Smooth muscle cell (in vitro differentiated cells): Measurements from ENCODE around the gene CIDEB. TPM values are rescaled to one million over a fixed set of nuclear protein-coding genes. Genes with fewer than 3 reads are reported as not detected.

Experiments
- DNase-seq: peaks from one replicate; lab custom pipeline; 2025; ENCODE audit not compliant: unreplicated experiment; lab: John Stamatoyannopoulos, UW
- H2AFZ ChIP-seq: fragments of 200-600 bp; sonication (generic); 2 replicates; pipeline ENCODE4 v1.6.0; 2016; ENCODE audit warnings: antibody characterized with exemption, low read depth, mild to moderate bottlenecking
- H3F3A ChIP-seq: fragments of 200-600 bp; sonication (generic); 2 replicates; pipeline ENCODE4 v1.6.0; 2017; ENCODE audit warnings: antibody characterized with exemption, low read depth
- H3K27ac ChIP-seq: fragments of 200-600 bp; sonication (generic); 2 replicates; pipeline ENCODE4 v1.5.1; 2016; ENCODE audit warnings: low read depth, mild to moderate bottlenecking
- H3K27me3 ChIP-seq: fragments of 200-600 bp; sonication (generic); 2 replicates; pipeline ENCODE4 v1.6.1; 2016; ENCODE audit warnings: low read depth, mild to moderate bottlenecking
- H3K36me3 ChIP-seq: fragments of 200-600 bp; sonication (generic); 2 replicates; pipeline ENCODE4 v1.5.1; 2016; ENCODE audit warnings: low read depth
- H3K4me1 ChIP-seq: fragments of 200-600 bp; sonication (generic); 2 replicates; pipeline ENCODE4 v1.5.1; 2016; ENCODE audit warnings: low read depth
- H3K4me2 ChIP-seq: fragments of 200-600 bp; sonication (generic); 2 replicates; pipeline ENCODE4 v1.6.0; 2016; ENCODE audit warnings: mild to moderate bottlenecking
- H3K4me3 ChIP-seq: fragments of 200-600 bp; sonication (generic); 2 replicates; pipeline ENCODE4 v1.5.1; 2016; ENCODE audit warnings: mild to moderate bottlenecking
- H3K79me2 ChIP-seq: fragments of 200-600 bp; sonication (generic); 2 replicates; pipeline ENCODE4 v1.6.0; 2016; ENCODE audit warnings: low read depth, mild to moderate bottlenecking
- H3K9ac ChIP-seq: fragments of 200-600 bp; sonication (generic); 2 replicates; pipeline ENCODE4 v1.6.0; 2016; ENCODE audit warnings: low read depth
- H3K9me3 ChIP-seq: fragments of 200-600 bp; sonication (generic); replicated peaks from 2 replicates; pipeline ENCODE4 v1.5.1; 2016; ENCODE audit warnings: low read depth
- H4K20me1 ChIP-seq: fragments of 200-600 bp; sonication (generic); 2 replicates; pipeline ENCODE4 v1.6.0; 2016; ENCODE audit warnings: low read depth
- CTCF ChIP-seq: fragments of 200-600 bp; sonication (generic); IDR thresholded peaks from 2 replicates; pipeline ENCODE4 v1.5.1; 2017; ENCODE audit warnings: borderline replicate concordance, mild to moderate bottlenecking, antibody characterized with exemption; ENCODE audit not compliant: insufficient read depth, poor library complexity, severe bottlenecking
- WGBS: methylation state at CpG from one replicate; pipeline ENCODE4 v1.1.7; 2016; ENCODE audit warnings: low lambda C conversion rate; 5-methylcytosine and 5-hydroxymethylcytosine counted together
- polyA plus RNA-seq: library from polyadenylated mRNA; unstranded; fragments of >200 nt; fragmentation: Nextera tagmentation; extraction: Ambion mirVana; gene quantifications from 2 replicates; pipeline ENCODE4 v1.2.1, GENCODE V29; 2016
- total RNA-seq: library from RNA; depleted of rRNA; stranded (reverse); fragments of >200 nt; gene quantifications from 2 replicates; pipeline ENCODE4 v1.2.3, GENCODE V29; 2014

CIDEB gene
- total and polyA plus RNA-seq, 2 experiments from 2014 or later = not detected

DNA sequence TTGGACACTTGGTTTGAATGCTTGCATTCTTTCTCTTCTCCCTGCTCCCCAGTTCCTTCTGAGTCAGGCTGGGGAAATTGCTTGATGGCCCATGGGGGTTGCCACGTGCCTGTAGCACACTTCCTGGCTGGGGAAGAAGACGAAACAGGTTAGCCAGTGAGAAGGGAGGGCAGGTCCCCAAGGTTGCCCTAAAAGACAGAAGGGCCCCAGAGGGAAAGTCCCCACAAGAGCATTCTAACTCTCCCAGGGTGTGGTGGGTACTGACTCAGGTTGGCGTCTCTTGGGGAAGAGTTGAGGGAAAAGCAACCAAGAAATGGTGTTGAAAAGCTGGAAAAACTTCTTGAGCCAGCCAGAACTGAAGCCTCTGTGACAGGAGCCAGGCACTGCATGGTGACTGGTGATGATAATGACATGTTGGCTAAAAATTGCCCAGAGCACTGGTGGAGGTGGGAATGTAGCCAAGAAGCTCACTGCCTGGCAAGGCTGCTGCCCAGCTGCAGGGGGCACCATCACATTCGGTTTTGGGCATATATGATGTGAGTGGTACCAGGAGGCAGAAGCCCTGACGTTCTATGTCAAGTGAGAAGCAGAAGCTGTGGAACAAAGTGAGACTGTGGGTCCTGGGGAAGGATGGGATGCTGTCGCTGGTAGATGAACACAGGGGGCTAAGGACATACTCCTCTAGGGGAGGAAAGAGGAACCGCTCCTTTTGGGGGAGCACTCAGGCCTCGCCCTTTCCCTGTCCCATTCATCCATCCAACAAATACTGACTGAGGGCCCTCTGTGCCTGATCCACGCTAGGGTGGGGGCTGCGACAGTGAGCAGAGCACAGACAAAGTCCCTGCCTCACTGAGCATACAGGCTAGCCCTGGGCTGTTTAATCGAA, 28.2 kb downstream of the CIDEB start:
- WGBS = 85% methylated on average over 11 of the region's 11 CpGs
- Histone ChIP-seq H3K4me2 (no peak overlapping the region), H3K9ac (no peak overlapping the region), H2AFZ (no peak overlapping the region), H4K20me1 (no peaks in the 10 kb centered on the region), H3K36me3 (no peaks in the 10 kb centered on the region), H3K27me3 (no peaks in the 10 kb centered on the region), H3K4me1 (no peaks in the 10 kb centered on the region), H3K9me3 (no peaks in the 10 kb centered on the region), H3F3A (no peaks in the 10 kb centered on the region), H3K4me3 (no peak overlapping the region), H3K79me2 (no peaks in the 10 kb centered on the region), H3K27ac (no peak overlapping the region)
- DNase-seq = no peak
- no peak for TF ChIP-seq CTCF

GRCh38 chr14:24278424-24278823, 29.4 kb downstream of the CIDEB start:
- 95% methylated on average over 5 of the region's 5 CpGs for WGBS
- DNase-seq = no peak

GRCh38 chr14:24277606-24278321, 30.0 kb downstream of the CIDEB start:
- H4K20me1 ChIP-seq = no peaks in the 10 kb centered on the region
- no peak overlapping the region for H3K4me3 ChIP-seq
- H3K27ac ChIP-seq = no peak overlapping the region
- no peak overlapping the region for H3K4me2 ChIP-seq
- H3F3A ChIP-seq = no peaks in the 10 kb centered on the region
- WGBS = 92% methylated on average over 11 of the region's 11 CpGs
- H3K9me3 ChIP-seq = no peaks in the 10 kb centered on the region
- no peaks in the 10 kb centered on the region for H3K4me1 ChIP-seq
- TF ChIP-seq CTCF = no peak
- no peaks in the 10 kb centered on the region for H3K36me3 ChIP-seq
- no peaks in the 10 kb centered on the region for H3K27me3 ChIP-seq
- no peak overlapping the region for H3K9ac ChIP-seq
- no peak overlapping the region for H2AFZ ChIP-seq
- H3K79me2 ChIP-seq = no peaks in the 10 kb centered on the region
- no peak for DNase-seq

More at GRCh38 chr14:24278424-24278823, 29.4 kb downstream of the CIDEB start:
- no peak overlapping the region for H3K9ac ChIP-seq
- TF ChIP-seq CTCF = no peak
- H3K27ac ChIP-seq = no peak overlapping the region
- H3K4me3 ChIP-seq = no peak overlapping the region
- no peaks in the 10 kb centered on the region for H3K79me2 ChIP-seq
- no peaks in the 10 kb centered on the region for H3K27me3 ChIP-seq
- no peaks in the 10 kb centered on the region for H3F3A ChIP-seq
- H4K20me1 ChIP-seq = no peaks in the 10 kb centered on the region
- no peaks in the 10 kb centered on the region for H3K9me3 ChIP-seq
- no peaks in the 10 kb centered on the region for H3K36me3 ChIP-seq
- no peak overlapping the region for H2AFZ ChIP-seq
- no peak overlapping the region for H3K4me2 ChIP-seq
- no peaks in the 10 kb centered on the region for H3K4me1 ChIP-seq
